GM11168 (cell line): ENCODE measurements around the gene HPS4.
"Not testable (repeated sequence)": the region's sequence is repeated elsewhere in the genome, so short reads cannot be mapped to it uniquely, and the experiment has no call there.

Experiments
- in situ Hi-C: fragments of 300-500 bp; cut with MboI; formaldehyde crosslinking; loops from one replicate; pipeline ENCODE4 v1.12.0; 2022; ENCODE audit warnings: low sequenced_read_pairs; ENCODE audit not compliant: unreplicated experiment

HPS4 gene

GRCh38 chr22:26483439-26484359, at the start of gene HPS4, which contains the start of gene SRRD:
TSS of gene HPS4 (minus strand) at chr22:26483783. CDS start at chr22:26481762, 2,021 bp downstream.
TSS of gene SRRD (plus strand) at chr22:26483877. CDS start at chr22:26483891, 14 bp downstream.
- in situ Hi-C loops: no loop called here

- in situ Hi-C loops: no loop called here
Observed at GRCh38 chr22:26529345-26529744, 45.8 kb upstream of the HPS4 start.

GRCh38 chr22:26528518-26528917, 44.9 kb upstream of the HPS4 start:
- in situ Hi-C loops: not testable (repeated sequence)

- in situ Hi-C loops: no loop called here
Observed at GRCh38 chr22:26527574-26528465, 44.2 kb upstream of the HPS4 start.

GRCh38 chr22:26527167-26527566, 43.6 kb upstream of the HPS4 start:
- in situ Hi-C loops: no loop called here

GRCh38 chr22:26525946-26526564, 42.5 kb upstream of the HPS4 start:
- in situ Hi-C loops: no loop called here

- in situ Hi-C loops: no loop called here
Observed at GRCh38 chr22:26524870-26525269, 41.3 kb upstream of the HPS4 start.

GRCh38 chr22:26522592-26522991, 39.0 kb upstream of the HPS4 start:
- in situ Hi-C loops: no loop called here

GRCh38 chr22:26522012-26522411, 38.4 kb upstream of the HPS4 start:
- in situ Hi-C loops: no loop called here

- in situ Hi-C loops: no loop called here
Observed at GRCh38 chr22:26517429-26517828, 33.8 kb upstream of the HPS4 start.

GRCh38 chr22:26516503-26516902, 32.9 kb upstream of the HPS4 start:
- in situ Hi-C loops: no loop called here

GRCh38 chr22:26515931-26516330, 32.3 kb upstream of the HPS4 start:
- in situ Hi-C loops: no loop called here

- in situ Hi-C loops: no loop called here
Observed at GRCh38 chr22:26514419-26515161, 31.0 kb upstream of the HPS4 start.

- in situ Hi-C loops: no loop called here
Observed at GRCh38 chr22:26513838-26514237, 30.3 kb upstream of the HPS4 start.

GRCh38 chr22:26512149-26512793, 28.7 kb upstream of the HPS4 start, which contains the start of gene TFIP11:
TSS of gene TFIP11 (minus strand) at chr22:26512473. CDS start at chr22:26510272, 2,201 bp downstream.
- in situ Hi-C loops: no loop called here

- in situ Hi-C loops: loop anchor here (10.0 kb wide), 1 partner anchor 157 kb away; no protein-coding TSS in a partner anchor
Observed at GRCh38 chr22:26508148-26508547, 24.6 kb upstream of the HPS4 start.

GRCh38 chr22:26503758-26504157, 20.2 kb upstream of the HPS4 start:
- in situ Hi-C loops: loop anchor here (10.0 kb wide), 1 partner anchor 161 kb away; no protein-coding TSS in a partner anchor

- in situ Hi-C loops: loop anchor here (10.0 kb wide), 1 partner anchor 162 kb away; no protein-coding TSS in a partner anchor
Observed at GRCh38 chr22:26502688-26503561, 19.3 kb upstream of the HPS4 start.
